K562 (cell line): ENCODE measurements around the gene ACTR3C. TPM values are rescaled to one million over a fixed set of nuclear protein-coding genes. Genes with fewer than 3 reads are reported as not detected.
A peak's percentile ranks its signal among the peaks of the same experiment; 100 is the strongest.

Experiments used
- CSDE1 ChIP-seq, 2 experiments: fragments of 450-650 bp; IDR thresholded peaks; 2 replicates each; pipeline ENCODE4 v1.6.1; 2016; ENCODE audit warnings: mild to moderate bottlenecking in 1 of 2
- EWSR1 ChIP-seq: fragments of 450-650 bp; IDR thresholded peaks from 2 replicates; pipeline ENCODE4 v1.6.1; 2018; ENCODE audit warnings: borderline replicate concordance, mild to moderate bottlenecking, low read depth, moderate library complexity; ENCODE audit not compliant: partially characterized antibody
- FOXJ2 ChIP-seq: fragments of 200-800 bp; sonication (Bioruptor generic); IDR thresholded peaks from 2 replicates; pipeline ENCODE4 v1.6.1; 2016; ENCODE audit warnings: missing genetic modification characterization, missing compliant biosample characterization
- LCOR ChIP-seq: sonication (generic); formaldehyde crosslinking; IDR thresholded peaks from 2 replicates; pipeline ENCODE4 v1.8.0; 2022; ENCODE audit warnings: mild to moderate bottlenecking, missing genetic modification reagents
- MBD2 ChIP-seq: sonication (generic); IDR thresholded peaks from 2 replicates; pipeline ENCODE4 v1.6.1; 2016; ENCODE audit warnings: low read depth, borderline replicate concordance
- RBFOX2 ChIP-seq: fragments of 200-400 bp; formaldehyde crosslinking; IDR thresholded peaks from 2 replicates; pipeline ENCODE4 v1.6.1; 2017; ENCODE audit warnings: low read depth, mild to moderate bottlenecking, low read length, moderate library complexity
- SMAD3 ChIP-seq: fragments of 450-650 bp; formaldehyde crosslinking; conservative IDR thresholded peaks from 2 replicates; pipeline ENCODE4 v1.4.0; 2020; ENCODE audit warnings: mild to moderate bottlenecking
- TCF3 ChIP-seq: sonication (generic); formaldehyde crosslinking; IDR thresholded peaks from 2 replicates; pipeline ENCODE4 v1.4.0; 2020; ENCODE audit warnings: mild to moderate bottlenecking, missing genetic modification reagents
- TSC22D4 ChIP-seq: fragments of 450-650 bp; IDR thresholded peaks from 2 replicates; pipeline ENCODE4 v1.6.1; 2016; ENCODE audit warnings: missing genetic modification characterization, missing biosample characterization, control low read depth
- ZC3H4 ChIP-seq: sonication (generic); formaldehyde crosslinking; IDR thresholded peaks from 2 replicates; pipeline ENCODE4 v1.9.0; 2021; ENCODE audit warnings: missing genetic modification reagents, borderline replicate concordance
- ZEB2 ChIP-seq: fragments of 450-650 bp; IDR thresholded peaks from 2 replicates; pipeline ENCODE4 v1.6.1; 2016
- ZNF586 ChIP-seq: fragments of 450-650 bp; formaldehyde crosslinking; conservative IDR thresholded peaks from 2 replicates; pipeline ENCODE4 v1.4.0; 2020; ENCODE audit warnings: mild to moderate bottlenecking, moderate library complexity
- ZNF778 ChIP-seq: fragments of 450-650 bp; formaldehyde crosslinking; IDR thresholded peaks from 2 replicates; pipeline ENCODE4 v1.4.0; 2020; ENCODE audit warnings: mild to moderate bottlenecking, moderate library complexity
- polyA plus RNA-seq, 8 experiments: library from polyadenylated mRNA; depleted of rRNA in 4 of 8; stranded (reverse) in 5 of 8; unstranded in 3 of 8; fragments of >200 nt; fragmentation: Nextera tagmentation in 2 of 8; fragmentation: Illumina TruSeq in 1 of 8; extraction: Ambion mirVana in 2 of 8; extraction: Trizol in 1 of 8; gene quantifications; 2 replicates each; pipeline versions ENCODE4 v1.2.1 to v1.2.3, GENCODE V29; 2011 to 2014; ENCODE audit warnings: inconsistent platforms in 1 of 8, missing spikeins in 1 of 8
- total RNA-seq, 7 experiments: library from RNA; depleted of rRNA in 6 of 7; stranded (reverse); fragments of >200 nt in 6 of 7; fragmentation: Illumina TruSeq in 2 of 7; extraction: Trizol in 2 of 7; gene quantifications; 2 replicates each; pipeline versions ENCODE4 v1.2.1 to v1.2.3, GENCODE V29; 2011 to 2021; ENCODE audit warnings: low replicate concordance in 1 of 7
- TF ChIP-seq, protein P1 (sequence below): sonication (generic); formaldehyde crosslinking; IDR thresholded peaks from 2 replicates; pipeline ENCODE4 v1.8.0; 2022; ENCODE audit warnings: mild to moderate bottlenecking, missing genetic modification reagents
- TF ChIP-seq, protein P2 (sequence below): sonication (generic); formaldehyde crosslinking; IDR thresholded peaks from 2 replicates; pipeline ENCODE4 v1.8.0; 2022; ENCODE audit warnings: mild to moderate bottlenecking, low read depth, missing genetic modification reagents
- TF ChIP-seq, protein P3 (sequence below): fragments of 450-650 bp; IDR thresholded peaks from 2 replicates; pipeline ENCODE4 v1.6.1; 2017; ENCODE audit warnings: antibody characterized with exemption, mild to moderate bottlenecking
- TF ChIP-seq, protein P4 (sequence below), 2 experiments: fragments of 450-650 bp in 1 of 2; sonication (generic) in 1 of 2; formaldehyde crosslinking; conservative IDR thresholded peaks; 2 replicates each; pipeline versions ENCODE4 v1.4.0 to v1.8.1; 2020 to 2022; ENCODE audit warnings: mild to moderate bottlenecking in 1 of 2, missing genetic modification reagents in 1 of 2
- TF ChIP-seq, protein P5 (sequence below): sonication (generic); formaldehyde crosslinking; IDR thresholded peaks from 2 replicates; pipeline ENCODE4 v1.8.0; 2023; ENCODE audit warnings: mild to moderate bottlenecking, missing genetic modification reagents

The ACTR3C gene
- total and polyA plus RNA-seq, 9 of the 15 experiments (the other 6 are each of a cell fraction or from before 2014, with no cell fraction given), result 9.0 to 35.4 (median 13.3) TPM

DNA sequence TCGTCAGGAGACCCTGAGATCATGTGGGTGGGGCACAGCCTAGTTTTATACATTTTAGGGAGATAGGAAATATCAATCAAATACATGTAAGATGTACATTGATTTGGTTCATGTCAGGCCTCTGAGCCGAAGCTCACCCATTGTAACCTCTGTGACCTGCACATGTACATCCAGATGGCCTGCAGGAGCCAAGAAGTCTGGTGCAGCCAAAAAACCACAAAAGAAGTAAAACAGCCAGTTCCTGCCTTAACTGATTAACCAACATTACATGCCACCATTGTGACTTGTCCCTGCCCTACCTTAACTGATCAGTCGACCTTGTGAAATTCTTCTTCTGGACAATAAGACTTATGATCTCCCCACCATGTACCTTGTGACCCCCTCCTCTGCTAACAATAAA lies 16.2 kb downstream of the ACTR3C start (continued):
- TF ChIP-seq, protein P1, sequence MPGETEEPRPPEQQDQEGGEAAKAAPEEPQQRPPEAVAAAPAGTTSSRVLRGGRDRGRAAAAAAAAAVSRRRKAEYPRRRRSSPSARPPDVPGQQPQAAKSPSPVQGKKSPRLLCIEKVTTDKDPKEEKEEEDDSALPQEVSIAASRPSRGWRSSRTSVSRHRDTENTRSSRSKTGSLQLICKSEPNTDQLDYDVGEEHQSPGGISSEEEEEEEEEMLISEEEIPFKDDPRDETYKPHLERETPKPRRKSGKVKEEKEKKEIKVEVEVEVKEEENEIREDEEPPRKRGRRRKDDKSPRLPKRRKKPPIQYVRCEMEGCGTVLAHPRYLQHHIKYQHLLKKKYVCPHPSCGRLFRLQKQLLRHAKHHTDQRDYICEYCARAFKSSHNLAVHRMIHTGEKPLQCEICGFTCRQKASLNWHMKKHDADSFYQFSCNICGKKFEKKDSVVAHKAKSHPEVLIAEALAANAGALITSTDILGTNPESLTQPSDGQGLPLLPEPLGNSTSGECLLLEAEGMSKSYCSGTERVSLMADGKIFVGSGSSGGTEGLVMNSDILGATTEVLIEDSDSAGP (CRISPR knock-in tag), result no peak
- TF ChIP-seq ZNF586 (CRISPR knock-in tag) (no peak), EWSR1 (no peak), ZC3H4 (CRISPR knock-in tag) (no peak), MBD2 (no peak), ZEB2 (no peak), CSDE1 (IDR thresholded peaks at IDR 0.05) (no peak), SMAD3 (no peak), LCOR (no peak), FOXJ2 (tag) (no peak), TCF3 (CRISPR knock-in tag) (no peak), RBFOX2 (no peak), TSC22D4 (no peak), ZNF778 (CRISPR knock-in tag) (no peak)
- TF ChIP-seq, protein P2, sequence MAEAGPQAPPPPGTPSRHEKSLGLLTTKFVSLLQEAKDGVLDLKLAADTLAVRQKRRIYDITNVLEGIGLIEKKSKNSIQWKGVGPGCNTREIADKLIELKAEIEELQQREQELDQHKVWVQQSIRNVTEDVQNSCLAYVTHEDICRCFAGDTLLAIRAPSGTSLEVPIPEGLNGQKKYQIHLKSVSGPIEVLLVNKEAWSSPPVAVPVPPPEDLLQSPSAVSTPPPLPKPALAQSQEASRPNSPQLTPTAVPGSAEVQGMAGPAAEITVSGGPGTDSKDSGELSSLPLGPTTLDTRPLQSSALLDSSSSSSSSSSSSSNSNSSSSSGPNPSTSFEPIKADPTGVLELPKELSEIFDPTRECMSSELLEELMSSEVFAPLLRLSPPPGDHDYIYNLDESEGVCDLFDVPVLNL (CRISPR knock-in tag), result no peak
- TF ChIP-seq, protein P3, sequence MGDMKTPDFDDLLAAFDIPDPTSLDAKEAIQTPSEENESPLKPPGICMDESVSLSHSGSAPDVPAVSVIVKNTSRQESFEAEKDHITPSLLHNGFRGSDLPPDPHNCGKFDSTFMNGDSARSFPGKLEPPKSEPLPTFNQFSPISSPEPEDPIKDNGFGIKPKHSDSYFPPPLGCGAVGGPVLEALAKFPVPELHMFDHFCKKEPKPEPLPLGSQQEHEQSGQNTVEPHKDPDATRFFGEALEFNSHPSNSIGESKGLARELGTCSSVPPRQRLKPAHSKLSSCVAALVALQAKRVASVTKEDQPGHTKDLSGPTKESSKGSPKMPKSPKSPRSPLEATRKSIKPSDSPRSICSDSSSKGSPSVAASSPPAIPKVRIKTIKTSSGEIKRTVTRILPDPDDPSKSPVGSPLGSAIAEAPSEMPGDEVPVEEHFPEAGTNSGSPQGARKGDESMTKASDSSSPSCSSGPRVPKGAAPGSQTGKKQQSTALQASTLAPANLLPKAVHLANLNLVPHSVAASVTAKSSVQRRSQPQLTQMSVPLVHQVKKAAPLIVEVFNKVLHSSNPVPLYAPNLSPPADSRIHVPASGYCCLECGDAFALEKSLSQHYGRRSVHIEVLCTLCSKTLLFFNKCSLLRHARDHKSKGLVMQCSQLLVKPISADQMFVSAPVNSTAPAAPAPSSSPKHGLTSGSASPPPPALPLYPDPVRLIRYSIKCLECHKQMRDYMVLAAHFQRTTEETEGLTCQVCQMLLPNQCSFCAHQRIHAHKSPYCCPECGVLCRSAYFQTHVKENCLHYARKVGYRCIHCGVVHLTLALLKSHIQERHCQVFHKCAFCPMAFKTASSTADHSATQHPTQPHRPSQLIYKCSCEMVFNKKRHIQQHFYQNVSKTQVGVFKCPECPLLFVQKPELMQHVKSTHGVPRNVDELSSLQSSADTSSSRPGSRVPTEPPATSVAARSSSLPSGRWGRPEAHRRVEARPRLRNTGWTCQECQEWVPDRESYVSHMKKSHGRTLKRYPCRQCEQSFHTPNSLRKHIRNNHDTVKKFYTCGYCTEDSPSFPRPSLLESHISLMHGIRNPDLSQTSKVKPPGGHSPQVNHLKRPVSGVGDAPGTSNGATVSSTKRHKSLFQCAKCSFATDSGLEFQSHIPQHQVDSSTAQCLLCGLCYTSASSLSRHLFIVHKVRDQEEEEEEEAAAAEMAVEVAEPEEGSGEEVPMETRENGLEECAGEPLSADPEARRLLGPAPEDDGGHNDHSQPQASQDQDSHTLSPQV, result peak; percentile 63; the same call in 1 of the 2 replicates
- TF ChIP-seq, protein P4, sequence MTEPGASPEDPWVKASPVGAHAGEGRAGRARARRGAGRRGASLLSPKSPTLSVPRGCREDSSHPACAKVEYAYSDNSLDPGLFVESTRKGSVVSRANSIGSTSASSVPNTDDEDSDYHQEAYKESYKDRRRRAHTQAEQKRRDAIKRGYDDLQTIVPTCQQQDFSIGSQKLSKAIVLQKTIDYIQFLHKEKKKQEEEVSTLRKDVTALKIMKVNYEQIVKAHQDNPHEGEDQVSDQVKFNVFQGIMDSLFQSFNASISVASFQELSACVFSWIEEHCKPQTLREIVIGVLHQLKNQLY (CRISPR knock-in tag; conservative IDR thresholded peaks at IDR 0.05), result no peak
- TF ChIP-seq, protein P5, sequence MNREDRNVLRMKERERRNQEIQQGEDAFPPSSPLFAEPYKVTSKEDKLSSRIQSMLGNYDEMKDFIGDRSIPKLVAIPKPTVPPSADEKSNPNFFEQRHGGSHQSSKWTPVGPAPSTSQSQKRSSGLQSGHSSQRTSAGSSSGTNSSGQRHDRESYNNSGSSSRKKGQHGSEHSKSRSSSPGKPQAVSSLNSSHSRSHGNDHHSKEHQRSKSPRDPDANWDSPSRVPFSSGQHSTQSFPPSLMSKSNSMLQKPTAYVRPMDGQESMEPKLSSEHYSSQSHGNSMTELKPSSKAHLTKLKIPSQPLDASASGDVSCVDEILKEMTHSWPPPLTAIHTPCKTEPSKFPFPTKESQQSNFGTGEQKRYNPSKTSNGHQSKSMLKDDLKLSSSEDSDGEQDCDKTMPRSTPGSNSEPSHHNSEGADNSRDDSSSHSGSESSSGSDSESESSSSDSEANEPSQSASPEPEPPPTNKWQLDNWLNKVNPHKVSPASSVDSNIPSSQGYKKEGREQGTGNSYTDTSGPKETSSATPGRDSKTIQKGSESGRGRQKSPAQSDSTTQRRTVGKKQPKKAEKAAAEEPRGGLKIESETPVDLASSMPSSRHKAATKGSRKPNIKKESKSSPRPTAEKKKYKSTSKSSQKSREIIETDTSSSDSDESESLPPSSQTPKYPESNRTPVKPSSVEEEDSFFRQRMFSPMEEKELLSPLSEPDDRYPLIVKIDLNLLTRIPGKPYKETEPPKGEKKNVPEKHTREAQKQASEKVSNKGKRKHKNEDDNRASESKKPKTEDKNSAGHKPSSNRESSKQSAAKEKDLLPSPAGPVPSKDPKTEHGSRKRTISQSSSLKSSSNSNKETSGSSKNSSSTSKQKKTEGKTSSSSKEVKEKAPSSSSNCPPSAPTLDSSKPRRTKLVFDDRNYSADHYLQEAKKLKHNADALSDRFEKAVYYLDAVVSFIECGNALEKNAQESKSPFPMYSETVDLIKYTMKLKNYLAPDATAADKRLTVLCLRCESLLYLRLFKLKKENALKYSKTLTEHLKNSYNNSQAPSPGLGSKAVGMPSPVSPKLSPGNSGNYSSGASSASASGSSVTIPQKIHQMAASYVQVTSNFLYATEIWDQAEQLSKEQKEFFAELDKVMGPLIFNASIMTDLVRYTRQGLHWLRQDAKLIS, result no peak
